HG02623 (cell line): ENCODE results near the gene C14orf132.

Source experiments
- ATAC-seq: cut with Tn5 transposase; IDR thresholded peaks from one replicate; pipeline ENCODE4 v1.9.1; 2021; ENCODE audit warnings: moderate library complexity; ENCODE audit not compliant: unreplicated experiment

The C14orf132 gene

DNA sequence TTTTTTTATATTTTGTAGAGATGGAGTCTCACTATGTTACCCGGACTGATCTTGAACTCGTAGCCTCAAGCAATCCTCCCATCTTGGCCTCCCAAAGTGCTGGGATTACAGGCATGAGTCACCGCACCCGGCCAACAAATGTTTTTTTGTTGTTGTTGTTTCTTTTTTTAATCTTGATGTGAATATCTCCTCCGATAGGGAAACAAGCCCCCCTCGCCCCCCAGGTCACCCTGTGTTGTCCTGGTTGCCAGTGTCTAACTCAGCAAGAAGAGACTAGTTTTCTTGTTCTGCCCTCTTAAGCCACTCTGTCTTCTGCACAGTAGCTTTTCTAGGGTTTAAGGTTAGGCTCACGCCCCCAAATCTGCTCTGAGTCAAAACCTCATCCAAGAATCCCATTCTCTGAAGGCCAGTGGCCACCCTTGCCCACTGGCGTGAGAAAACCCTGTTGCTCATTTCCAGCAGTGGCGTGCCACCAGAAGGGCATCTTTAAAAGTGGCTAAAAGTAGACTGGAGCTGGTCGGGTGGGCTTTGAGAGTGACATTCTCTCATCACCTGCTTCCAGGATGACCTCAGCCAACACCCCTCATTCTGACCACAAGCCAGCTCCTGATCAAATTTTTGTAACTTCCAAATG lies 42.7 kb downstream of the C14orf132 start:
- no peak for ATAC-seq

GRCh38 chr14:96082420-96083300 lies 43.5 kb downstream of the C14orf132 start:
- ATAC-seq: no peak

DNA sequence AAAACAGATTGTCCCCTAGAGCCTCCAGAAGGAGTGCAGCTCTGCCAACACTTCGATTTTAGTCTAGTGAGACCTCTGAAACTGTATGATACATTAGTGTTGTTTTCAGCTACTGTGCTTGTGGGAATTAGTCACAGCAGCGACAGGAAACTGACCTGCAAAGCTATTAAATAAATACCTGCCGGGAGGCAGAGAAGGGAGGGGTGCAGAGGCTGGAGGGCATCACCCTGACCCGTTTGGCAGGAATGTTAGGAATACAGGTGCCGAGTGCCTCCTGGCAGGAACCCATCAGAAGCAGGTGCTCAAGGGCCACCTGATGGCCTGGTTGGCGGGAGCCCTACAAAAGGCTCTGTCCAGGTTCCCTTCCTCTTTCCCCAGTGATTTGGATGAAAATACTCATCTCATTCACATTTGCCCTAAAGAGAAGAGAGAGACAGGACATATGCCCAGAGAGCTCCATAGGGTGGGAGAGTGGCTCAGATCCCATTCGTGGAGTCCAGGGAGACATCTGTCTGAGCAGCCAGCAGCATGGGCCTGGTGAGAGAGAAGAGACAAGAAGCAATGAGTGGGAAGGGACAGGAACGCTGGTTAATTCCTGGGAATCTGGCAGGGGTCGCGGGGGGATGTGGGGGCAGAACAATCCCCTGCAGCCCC lies 44.6 kb downstream of the C14orf132 start:
- no peak for ATAC-seq

GRCh38 chr14:96084796-96085195 lies 45.6 kb downstream of the C14orf132 start:
- no peak for ATAC-seq

GRCh38 chr14:96085369-96085768 lies 46.2 kb downstream of the C14orf132 start:
- ATAC-seq: no peak

GRCh38 chr14:96086032-96086431 lies 46.9 kb downstream of the C14orf132 start:
- ATAC-seq: no peak

DNA sequence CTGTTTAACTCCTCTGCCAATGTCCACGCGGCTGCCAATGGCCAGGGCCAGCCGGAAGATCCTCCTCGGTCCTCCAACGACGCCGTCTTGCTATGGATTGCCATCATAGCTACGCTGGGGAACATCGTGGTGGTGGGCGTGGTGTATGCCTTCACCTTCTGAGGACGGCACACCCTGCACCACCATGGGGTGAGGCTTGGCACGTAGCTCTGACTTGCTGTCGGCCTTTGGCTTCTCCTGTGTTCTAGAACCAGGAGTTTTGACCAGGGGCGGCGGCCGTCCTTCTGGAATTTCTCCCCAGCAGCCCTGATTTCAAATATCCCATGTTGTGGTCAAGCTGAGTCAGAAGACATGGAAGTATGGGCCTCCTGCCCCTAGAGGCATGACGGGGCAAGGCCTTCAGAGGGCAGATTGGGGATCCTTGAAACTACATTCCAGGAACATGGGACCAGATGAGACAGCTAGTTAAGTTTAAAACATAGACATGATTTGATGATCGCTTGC lies 47.5 kb downstream of the C14orf132 start:
- ATAC-seq: no peak

DNA sequence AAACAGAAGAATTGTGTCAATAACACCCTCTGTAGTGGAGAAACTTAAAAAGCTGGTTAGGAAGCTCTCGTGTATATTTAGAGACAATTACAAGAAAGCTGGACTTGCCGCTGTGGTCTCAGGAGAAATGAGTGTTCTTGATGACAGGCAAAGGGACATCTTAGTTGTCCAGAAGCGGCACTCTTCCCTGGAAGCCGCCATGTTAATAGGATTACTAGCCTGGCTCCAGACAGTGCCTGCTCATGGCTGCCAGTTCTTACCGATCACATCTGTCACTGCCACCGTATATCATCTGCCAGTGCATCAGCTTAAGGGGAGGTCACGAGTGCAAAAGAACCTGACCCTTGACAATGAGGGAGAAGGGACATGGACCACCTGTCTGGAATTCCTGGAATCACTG lies 48.9 kb downstream of the C14orf132 start:
- no peak for ATAC-seq

DNA sequence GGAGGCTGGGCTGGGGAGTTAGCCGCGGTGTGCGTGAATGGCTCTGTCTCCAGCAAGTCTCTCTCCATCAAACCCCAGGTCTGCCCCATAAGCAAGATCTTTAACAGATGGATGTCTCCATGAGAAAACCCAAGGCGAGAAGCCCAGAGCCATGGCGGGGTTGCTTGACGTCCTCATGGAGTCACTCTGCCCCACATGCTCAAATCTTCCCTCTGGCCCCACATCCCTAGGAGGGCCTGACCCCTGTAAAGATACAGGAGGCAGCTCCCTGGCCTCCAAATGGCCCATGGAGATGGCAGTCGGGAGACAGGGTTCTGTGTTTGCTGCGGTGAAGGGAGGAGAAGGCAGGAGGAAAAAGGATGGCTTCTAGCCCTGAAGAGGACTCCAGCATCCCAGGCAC lies 49.3 kb downstream of the C14orf132 start:
- no peak for ATAC-seq

DNA sequence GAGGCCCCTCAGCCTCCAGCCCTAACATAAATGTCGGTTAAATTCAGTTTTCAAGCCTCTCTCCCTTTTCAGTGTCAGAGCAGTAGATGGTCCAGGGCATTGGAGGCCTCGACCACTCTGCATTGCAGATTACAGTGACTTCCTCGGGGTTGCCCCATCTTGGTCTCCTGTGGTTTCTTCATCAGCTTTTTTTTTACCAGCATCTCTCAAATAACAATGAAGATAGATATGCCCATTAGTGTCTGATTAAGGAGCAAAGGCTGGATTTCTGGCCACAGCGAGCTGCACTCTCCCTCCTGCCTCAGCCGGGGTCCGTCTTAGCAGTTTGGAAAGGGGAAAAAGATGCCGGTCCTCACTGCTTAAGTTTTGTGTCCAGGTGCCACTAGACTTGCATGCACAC lies 49.7 kb downstream of the C14orf132 start:
- no peak for ATAC-seq

GRCh38 chr14:96089401-96089800 lies 50.2 kb downstream of the C14orf132 start:
- no peak for ATAC-seq

GRCh38 chr14:96090441-96091148 lies 51.4 kb downstream of the C14orf132 start:
- no peak for ATAC-seq

DNA sequence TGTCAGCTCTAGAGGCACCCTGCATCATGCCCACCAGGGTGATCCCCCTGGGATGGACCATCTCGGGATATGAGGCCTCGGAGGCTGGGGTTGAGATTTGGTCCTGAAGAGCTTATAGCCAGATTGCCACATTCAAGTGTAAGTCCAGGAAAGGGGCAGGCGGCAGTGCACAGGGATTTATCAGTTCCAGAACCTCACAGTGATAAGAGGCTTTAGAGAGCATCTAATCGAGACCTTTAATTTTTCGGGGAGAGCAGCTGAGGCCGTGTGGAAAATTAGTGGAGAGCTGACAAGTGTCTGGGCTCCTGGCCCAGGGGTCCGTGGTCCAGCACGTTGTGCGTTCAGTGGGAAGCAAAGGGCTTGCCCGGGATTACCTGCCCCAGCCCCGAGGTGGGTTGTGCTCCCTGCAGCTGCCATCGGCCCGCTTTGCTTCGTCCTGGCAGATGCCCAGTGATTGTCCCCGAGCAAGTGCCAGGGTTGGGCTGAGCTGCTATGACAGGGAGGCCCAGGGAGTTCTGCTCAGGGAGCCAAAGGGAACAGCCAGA lies 52.1 kb downstream of the C14orf132 start:
- no peak for ATAC-seq

DNA sequence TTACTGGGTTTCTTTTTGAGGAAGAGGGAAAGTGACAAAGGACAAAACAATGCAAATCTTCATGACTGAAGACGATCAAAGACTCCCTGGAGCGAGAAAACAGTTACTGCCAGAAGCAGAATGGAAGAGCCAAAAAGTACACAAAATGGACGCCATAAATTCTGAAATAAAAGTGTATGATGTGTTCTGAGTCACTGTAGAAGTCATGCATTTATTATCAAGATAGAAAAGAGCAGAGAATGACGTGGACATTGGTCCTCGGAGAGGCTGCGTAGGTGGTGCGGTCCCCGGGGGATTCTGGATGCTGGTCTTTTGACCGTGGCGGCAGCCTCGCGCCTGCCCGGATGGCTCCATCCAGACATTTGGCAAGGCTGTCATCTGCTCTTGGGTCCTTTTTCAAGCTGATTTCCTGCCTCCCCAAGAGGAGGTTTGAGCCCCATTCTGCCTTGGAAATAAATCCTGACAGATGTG lies 52.8 kb downstream of the C14orf132 start:
- no peak for ATAC-seq

DNA sequence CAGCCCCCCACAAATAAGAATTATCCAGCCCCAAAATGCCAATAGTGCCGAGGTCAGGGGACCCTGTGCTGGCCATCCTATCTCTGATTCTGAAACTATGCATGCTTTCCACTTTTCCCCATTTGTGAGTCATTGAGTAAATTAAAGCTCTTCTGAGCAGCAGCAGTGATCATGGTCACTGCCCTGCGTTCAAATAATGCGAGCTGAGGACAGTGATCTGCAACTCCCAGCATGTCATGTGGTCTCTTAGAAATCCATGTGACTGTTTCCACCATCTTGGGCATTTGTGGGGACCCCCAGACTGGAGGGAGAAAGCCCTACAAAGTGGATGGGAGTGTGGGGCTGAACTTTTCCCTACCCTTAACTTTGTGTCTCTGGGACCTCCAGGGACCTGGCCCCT lies 53.8 kb downstream of the C14orf132 start:
- ATAC-seq: no peak

- ATAC-seq: no peak
Observed at GRCh38 chr14:96094211-96094610, 55.0 kb downstream of the C14orf132 start.

- ATAC-seq: no peak
Observed at GRCh38 chr14:96094656-96095055, 55.5 kb downstream of the C14orf132 start.

GRCh38 chr14:96095058-96095457 lies 55.9 kb downstream of the C14orf132 start:
- ATAC-seq: no peak

- ATAC-seq: no peak
Observed at GRCh38 chr14:96095581-96096476, 56.7 kb downstream of the C14orf132 start.
